ENCODE measurements around the gene ZSCAN18.

Gene ZSCAN18

GRCh38 chr19:58086825-58087710, 11.0 kb downstream of the ZSCAN18 start:
- DNase-seq, result no peak

GRCh38 chr19:58085348-58085875, 12.6 kb downstream of the ZSCAN18 start:
- no peak for DNase-seq

GRCh38 chr19:58084596-58085347, 13.3 kb downstream of the ZSCAN18 start:
- no peak for DNase-seq

GRCh38 chr19:58083021-58083420, 15.0 kb downstream of the ZSCAN18 start:
- DNase-seq, result no peak

GRCh38 chr19:58079792-58080191, 18.2 kb downstream of the ZSCAN18 start:
- DNase-seq, result no peak

- DNase-seq, result no peak
These were observed 30.7 kb downstream of the ZSCAN18 start for GRCh38 chr19:58067240-58067912.

GRCh38 chr19:58063712-58064111, 34.3 kb downstream of the ZSCAN18 start:
- no peak for DNase-seq

- DNase-seq, result no peak
These were observed 37.8 kb downstream of the ZSCAN18 start for GRCh38 chr19:58060231-58060630.

- DNase-seq, result no peak
These were observed 38.4 kb downstream of the ZSCAN18 start for GRCh38 chr19:58059671-58060078.

GRCh38 chr19:58059003-58059670, 38.9 kb downstream of the ZSCAN18 start, which contains the start of gene ZNF135:
TSS of gene ZNF135 (plus strand) at chr19:58059282. CDS start at chr19:58060003, 721 bp downstream.
- DNase-seq, result no peak

- DNase-seq, result no peak
These were observed 39.6 kb downstream of the ZSCAN18 start for GRCh38 chr19:58058467-58058866.

GRCh38 chr19:58056861-58057260, 41.2 kb downstream of the ZSCAN18 start:
- no peak for DNase-seq

- DNase-seq, result no peak
These were observed 41.8 kb downstream of the ZSCAN18 start for GRCh38 chr19:58056261-58056660.

- peak; percentile 18 for DNase-seq
These were observed 42.8 kb downstream of the ZSCAN18 start for GRCh38 chr19:58054901-58055874.

GRCh38 chr19:58053480-58054156, 44.4 kb downstream of the ZSCAN18 start:
- DNase-seq, result no peak

- DNase-seq, result no peak
These were observed 45.8 kb downstream of the ZSCAN18 start for GRCh38 chr19:58052256-58052655.

GRCh38 chr19:58047672-58048071, 50.4 kb downstream of the ZSCAN18 start:
- no peak for DNase-seq

- no peak for DNase-seq
These were observed 51.2 kb downstream of the ZSCAN18 start for GRCh38 chr19:58046856-58047255.

- DNase-seq, result no peak
These were observed 52.5 kb downstream of the ZSCAN18 start for GRCh38 chr19:58045411-58046050.

- DNase-seq, result no peak
These were observed 53.1 kb downstream of the ZSCAN18 start for GRCh38 chr19:58044886-58045285.
